HG03442 (cell line): ENCODE measurements around the gene KIAA0232.
"Not testable (repeated sequence)": the region's sequence is repeated elsewhere in the genome, so short reads cannot be mapped to it uniquely, and the experiment has no call there.

ENCODE experiments used
- ATAC-seq: cut with Tn5 transposase; IDR thresholded peaks from one replicate; pipeline ENCODE4 v1.9.1; 2021; ENCODE audit warnings: mild to moderate bottlenecking, moderate library complexity; ENCODE audit not compliant: unreplicated experiment

The KIAA0232 gene

DNA sequence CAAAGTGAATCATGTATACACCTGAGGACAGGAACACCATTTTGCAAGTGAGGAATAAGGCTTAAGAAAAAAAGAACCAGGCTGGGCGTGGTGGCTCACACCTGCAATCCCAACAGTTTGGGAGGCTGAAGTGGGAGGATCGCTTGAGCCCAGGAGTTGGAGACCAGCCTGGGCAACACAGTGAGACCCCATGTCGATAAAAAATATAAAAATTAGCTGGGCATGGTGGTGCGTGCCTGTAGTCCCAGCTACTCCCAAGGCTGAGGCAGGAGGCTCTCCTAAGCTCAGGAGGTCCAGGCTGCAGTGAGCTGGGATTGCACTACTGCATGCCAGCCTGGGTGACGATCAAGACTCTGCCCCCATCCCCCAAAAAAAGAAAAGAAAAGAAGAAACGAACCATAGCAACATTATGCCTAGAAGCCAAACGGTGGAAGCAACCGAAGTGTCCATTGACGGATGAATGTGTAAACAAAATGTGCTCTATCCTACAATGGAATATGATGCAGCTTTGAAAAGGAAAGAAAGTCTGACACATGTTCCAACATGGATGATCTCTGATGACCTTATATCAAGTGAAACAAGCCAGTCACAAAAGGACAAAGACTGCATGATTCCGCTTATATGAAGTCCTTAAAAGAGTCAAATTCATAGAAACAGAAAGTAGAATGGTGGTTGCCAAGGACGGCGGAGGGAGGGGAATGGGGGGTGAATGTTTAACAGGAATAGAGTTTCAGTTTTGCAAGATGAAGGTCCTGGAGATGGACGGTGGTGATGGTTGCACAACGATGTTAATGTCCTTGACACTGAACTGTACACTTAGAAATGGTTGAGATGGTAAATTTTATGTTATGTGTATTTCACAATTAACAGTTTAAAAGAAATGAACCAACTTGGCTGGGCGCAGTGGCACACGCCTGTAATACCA is 8.6 kb upstream of the KIAA0232 start:
- ATAC-seq = no peak

DNA sequence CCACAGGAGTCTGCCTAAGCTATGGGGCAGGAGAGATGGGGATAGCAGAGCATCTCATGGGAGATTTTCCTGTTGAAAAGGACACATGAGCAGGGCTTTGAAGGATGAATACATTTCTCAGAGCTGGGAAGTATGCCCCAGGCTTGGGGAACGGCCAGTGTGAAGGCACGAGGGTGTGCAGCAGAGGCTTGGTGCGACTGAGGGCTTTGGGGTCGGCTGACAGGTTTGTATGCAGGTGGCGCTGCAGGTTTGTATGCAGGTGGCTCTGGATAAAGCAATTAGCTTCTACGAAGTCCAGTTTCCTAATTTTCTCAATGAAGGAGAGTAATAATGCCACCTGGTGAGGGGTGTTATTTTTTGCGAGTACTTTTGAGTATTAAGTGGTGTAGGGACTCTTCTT is 6.8 kb upstream of the KIAA0232 start:
- no peak for ATAC-seq

DNA sequence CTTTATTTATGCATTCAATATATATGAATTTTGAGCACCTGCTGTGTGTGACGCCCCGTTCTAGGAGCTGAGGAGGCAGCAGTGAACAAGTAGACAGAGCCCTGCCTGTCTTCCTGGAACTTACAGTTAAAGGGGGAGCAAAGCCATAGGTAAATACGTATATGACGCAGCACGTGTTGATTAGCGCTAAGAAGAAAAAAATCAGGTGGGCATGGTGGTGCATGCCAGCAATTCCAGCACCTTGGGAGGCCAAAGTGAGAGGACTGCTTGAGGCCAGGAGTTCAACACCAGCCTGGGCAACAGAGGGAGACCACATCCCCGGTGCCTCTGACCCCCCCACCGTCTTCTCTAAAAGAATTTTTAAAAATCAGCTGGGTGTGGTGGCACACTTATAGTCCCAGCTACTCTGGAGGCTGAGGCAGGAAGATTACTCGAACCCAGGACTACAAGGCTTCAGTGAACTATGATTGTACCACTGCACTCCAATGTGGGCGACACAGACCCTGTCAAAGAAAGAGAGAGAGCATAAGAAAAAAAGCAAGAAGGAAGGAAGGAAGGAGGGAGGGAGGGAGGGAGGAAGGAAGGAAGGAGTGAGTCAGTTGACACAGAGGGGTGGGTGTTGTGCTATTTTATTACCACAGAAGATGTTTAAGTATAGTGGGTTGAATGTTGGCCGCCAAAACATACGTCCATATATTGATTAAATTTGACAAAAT is 5.4 kb upstream of the KIAA0232 start:
- ATAC-seq = no peak

DNA sequence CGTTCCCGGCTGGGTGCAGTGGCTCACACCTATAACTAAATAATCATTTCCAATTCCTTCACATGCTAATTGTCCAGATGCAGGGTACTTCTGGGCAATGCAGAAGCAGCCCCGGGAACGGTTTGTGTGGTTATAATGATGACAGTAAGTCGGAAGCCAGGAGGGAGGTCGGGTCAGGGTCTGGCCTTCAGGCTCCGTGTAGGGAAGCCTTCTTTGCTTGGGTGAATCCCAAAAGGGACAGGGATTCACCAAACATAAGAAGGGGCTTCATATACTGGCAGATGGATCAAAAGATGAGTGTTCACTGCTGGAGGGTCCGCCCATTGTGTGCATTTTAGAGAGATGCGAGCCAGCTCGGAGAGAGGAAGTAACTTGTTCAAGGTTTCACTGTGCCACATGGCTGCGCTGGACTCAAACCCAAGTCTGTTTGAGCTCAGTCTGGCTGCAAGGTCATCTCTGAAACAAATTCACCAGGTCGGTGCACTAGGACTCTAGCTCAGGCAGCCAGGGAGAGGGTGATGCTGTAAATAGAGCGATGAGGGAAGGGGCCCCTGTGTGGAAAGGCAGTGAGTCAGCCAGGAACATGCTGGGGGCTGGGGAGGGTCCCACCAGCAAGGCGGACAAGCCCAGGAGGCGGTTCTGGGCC is 4.8 kb upstream of the KIAA0232 start:
- ATAC-seq = no peak

DNA sequence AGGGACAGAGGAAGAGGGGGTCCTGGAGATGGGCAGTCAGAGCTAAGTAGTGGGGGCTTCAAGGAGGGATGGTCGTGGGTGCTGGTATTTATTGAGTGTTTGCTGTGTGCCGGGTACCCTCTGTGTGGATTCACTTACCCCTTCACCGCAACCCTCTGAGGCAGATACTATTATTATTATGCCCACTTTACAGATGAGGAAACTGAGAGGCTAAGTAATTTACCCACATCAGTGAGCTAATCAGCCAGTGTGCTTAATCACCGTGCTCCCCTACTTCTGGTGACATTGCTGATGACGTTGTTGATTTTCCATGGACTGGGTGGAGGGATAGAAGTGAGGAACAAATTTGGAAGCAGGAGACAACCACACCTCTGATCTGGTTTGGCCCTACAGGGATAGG is 4.1 kb upstream of the KIAA0232 start:
- no peak for ATAC-seq

DNA sequence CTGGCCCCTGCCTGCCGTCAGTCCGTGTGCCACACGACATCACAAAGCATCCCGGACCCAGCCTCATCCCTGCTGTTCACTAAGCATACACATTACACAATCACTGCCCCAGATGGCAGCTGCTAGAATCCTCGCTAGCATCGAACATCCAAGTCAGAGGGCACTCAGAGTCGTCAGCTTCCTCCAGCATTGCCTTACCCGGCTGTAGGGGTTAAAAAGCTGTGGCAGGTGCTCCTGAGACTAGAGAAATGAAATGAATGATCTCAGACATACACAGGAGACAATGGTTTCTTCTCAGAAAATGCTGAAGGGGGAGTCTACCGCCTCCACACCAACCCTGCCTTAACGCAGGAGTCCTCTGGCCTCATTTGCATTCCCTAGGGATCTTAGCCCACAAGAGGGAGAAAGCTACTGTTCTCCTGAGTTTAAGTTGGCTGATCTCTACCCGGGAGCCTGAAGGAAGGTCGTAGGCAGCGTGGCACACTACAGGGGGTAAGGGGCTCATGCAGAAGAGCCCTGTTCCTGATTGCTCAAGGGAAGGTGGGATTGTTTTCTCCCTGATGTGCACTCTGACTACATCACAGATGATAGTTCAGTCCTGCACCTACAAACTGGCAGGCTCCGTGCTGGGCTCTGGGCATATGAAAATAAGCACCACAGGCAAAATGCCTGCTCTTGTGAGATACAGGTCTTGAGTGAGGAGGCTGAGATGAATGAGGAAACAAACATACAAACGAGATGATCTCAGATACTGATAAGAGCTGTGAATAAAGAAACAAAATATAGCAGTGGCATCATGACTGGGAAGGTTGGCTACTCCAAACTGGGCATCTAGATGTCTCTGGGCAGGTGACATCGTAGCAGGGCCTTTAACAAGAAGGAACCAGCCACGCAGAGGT is 2.6 kb upstream of the KIAA0232 start:
- no peak for ATAC-seq

DNA sequence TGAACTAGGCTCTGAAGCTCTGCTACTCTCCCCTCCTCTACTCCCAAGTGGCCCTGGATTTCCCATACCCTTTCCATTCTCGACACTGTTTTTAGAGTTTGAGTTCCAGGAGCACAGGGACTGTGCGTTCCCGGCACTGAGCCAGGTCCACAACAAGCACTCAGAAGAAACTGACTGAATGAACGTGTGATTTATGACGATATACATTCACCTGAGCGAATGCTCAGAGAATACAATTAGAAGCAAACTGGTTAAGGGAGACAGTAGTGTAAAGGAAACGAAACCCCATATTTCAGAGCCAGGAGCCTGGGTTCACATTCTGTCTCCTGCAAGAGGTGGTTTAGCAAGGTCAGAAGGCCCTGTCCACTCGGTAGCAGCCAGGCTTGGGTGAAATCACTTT is 1.4 kb upstream of the KIAA0232 start:
- no peak for ATAC-seq

DNA sequence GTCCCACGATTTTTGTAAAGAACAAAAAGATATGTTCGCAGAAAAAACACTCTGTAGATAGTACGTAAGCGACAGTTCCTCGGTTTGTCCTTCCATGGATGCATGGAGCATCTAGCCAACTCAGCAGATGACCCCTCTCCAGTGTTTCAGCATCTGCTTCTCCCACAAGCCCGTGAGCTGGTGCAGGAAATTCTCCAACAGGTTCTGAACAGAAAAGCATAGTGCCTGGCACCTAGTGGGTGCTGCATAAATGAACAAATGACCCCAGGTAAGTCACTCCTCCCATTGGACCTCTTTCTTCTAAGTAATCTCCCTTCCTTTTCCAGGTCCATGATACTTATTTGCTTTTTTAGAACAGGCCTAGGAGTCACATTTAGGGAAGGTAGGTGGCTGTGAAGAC is 966 bp upstream of the KIAA0232 start:
- no peak for ATAC-seq

DNA sequence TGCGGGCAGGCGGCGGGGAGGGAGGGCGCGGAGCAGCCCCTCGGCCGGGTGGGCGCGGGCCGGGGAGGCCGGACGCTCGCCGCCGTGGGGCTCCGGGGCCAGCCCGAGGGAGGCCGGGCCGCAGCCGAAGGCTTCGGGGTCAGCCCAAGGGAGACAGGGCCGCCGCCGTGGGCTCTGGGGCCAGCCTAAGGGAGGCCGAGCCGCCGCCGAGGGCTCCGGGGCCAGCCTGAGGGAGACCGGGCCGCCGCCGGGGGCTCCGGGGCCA is 251 bp downstream of the KIAA0232 start:
- ATAC-seq = no peak

DNA sequence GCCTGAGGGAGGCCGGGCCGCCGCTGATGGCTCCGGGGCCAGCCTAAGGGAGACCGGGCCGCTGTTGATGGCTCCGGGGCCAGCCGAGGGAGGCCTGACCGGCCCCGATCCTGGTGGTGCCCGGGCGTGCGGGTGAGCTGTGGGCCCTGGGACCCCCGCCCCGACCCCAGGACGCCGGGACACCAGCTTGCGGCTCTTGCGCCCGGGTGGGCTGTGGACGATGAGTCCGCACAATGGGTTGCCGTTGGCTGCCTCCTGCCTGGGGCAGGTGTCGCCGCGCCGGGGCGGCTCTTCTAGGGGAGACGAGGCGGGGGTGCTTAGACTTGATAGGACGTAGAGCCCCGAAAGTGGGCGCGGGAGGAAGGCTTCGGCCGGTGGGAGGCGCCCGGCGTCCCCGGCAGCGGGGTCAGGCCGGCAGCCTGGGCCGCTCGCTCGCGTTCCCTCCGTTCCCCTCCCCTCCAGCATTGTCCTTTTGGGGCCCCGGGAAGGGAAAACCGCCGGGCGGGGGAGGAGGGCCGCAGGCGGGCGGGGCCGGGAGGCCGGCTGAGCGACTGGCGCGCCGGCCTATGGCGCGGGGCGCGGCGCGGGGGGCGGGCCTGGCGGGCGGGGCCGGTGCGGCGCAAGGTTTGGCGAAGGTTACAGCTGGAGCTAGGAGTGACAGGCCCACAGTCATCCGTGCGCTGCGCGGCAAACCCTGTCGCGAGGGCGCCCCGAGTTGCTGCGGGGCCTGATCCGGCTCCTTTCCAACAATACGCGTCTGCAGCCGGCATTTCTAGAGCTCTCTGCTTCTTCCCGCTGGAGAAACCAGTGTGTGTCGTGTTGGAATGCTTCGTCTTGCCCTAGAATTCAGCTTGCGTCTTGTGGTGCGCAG is 819 bp downstream of the KIAA0232 start:
- ATAC-seq = peak; percentile 71

DNA sequence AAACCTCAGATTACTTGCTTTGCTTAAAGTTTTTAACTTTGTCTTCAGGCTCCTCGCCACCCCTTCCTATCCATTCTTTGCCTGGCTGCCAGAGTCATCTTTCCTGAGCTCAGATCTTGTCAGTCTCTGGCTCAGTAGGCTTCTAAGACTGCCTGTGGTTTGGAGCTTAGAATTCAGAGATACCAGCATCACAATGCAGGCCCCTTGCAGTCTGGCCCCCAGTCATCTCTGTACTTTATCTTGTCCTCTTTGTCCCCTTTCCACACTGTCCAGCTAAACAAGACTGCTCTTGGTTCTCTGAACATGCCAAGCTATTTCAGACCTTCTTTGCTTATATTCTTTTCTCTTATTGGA is 3.0 kb downstream of the KIAA0232 start:
- no peak for ATAC-seq

DNA sequence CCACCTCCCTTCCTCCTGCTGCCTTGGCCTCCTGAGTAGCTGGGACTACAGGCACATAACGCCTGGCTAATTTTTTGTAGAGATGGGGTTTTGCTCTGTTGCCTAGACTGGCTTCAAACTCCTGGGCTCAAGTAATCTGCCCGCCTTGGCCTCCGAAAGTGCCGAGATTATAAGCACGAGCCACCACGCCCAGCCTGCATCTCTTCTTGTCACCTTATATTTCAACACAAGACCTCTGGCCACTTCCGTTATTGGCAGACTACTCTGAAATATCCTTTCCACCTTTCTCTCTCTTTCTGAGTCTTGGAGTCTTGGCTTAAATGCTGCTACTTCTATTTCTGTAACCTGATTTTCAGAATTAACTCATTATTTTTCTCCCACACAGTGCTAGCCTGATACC is 5.6 kb downstream of the KIAA0232 start:
- ATAC-seq = no peak

DNA sequence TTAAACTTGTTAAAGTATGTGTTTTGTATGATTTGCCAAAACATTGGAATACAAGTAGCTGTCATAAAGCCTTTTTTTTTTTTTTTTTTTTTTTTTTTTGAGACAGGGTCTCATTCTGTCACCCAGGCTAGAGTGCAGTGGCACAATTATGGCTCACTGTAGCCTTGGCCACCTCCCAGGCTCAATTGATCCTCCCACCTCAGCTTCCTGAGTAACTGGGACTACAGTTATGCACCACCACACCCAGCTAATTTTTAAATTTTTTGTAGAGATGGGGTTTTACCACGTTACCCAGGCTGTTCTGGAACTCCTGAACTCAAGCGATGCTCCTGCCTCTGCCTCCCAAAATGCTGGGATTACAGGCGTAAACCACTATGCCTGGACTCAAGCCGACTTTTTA is 8.7 kb downstream of the KIAA0232 start:
- ATAC-seq = not testable (repeated sequence)

DNA sequence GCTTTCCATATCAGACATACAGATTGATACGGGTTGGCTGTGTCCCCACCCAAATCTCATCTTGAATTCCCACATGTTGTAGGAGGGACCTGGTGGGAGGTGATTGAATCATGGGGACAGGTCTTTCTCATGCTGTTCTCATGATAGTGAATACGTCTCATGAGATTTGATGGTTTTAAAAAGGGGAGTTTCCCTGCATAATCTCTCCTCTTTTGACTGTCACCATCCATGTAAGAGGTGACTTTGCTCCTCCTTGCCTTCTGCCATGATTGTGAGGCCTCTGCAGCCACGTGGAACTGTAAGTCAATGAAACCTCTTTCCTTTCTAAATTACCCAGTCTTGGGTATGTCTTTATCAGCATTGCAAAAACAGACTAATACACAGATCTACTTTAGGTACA is 9.3 kb downstream of the KIAA0232 start:
- not testable (repeated sequence) for ATAC-seq

DNA sequence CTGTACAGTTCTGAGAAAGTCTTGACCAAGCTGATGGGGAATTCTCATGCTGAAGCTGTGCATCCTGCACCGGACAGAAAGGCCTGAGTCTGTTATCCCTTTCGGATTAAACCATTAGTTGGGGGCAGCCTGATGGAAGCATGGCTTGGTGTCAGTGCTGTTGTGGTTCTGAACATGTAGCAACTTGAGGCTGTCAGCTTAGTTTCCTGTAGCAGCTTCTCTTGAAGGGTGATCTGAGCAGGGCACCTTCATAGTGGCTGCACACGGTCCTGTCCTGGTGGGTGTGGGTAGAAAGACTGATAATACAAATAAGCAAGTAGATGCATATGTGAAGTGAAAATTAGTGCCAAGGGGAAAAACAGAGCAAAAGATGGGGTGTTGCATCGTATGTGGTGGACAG is 11.7 kb downstream of the KIAA0232 start:
- no peak for ATAC-seq

DNA sequence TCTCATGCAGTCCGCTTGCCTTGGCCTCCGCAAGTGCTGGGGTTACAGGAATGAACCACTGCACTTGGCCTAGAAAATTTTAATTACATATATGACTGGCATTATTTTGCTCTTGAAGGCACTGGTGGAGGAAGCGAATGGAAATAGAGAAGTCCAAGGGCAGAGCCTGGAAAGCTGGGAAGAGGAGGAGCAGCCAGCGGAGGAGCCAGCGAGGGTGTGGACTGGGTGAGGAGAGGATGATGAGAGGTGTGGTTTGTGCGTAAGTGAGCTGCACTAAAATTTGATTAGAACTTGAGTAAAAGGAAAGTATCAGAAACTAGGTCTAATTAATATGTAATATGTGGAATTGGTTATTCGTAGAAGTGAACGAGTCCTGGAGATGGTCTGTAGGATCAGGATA is 13.3 kb downstream of the KIAA0232 start:
- ATAC-seq = no peak

DNA sequence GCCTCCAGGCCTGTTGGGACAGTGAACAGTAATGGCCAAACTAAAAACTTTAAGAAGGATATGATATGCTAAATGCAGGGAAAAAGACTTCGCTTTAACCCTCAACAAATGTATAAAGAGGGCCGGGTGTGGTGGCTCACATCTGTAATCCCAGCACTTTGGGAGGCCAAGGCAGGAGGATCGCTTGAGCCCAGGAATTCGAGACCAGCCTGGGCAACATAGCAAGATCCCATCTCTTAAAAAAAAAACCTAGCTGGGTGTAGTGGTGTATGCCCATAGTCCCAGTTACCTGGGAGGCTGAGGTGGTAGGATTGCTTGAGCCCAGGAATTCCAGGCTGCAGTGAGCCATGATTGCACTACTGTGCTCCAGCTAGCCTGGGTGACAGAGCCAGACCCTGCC is 14.8 kb downstream of the KIAA0232 start:
- not testable (repeated sequence) for ATAC-seq

DNA sequence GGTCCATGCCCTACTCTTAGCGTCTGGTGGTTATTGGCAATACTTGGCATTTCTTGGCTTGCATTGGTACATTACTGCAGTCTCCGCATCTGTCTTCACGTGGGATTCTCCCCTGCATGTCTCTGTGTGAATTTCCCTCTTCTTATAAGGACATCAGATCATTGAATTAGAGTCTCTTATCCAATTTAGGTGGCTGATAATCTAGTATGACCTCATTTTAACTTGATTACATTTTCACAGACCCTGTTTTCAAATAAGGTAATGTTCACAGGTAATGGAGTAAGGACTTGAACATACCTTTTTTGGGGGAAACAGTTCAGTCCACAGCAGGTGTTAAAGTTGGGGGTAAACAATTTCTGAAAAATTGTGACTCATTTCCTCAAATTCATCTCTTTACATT is 16.6 kb downstream of the KIAA0232 start:
- ATAC-seq = no peak

DNA sequence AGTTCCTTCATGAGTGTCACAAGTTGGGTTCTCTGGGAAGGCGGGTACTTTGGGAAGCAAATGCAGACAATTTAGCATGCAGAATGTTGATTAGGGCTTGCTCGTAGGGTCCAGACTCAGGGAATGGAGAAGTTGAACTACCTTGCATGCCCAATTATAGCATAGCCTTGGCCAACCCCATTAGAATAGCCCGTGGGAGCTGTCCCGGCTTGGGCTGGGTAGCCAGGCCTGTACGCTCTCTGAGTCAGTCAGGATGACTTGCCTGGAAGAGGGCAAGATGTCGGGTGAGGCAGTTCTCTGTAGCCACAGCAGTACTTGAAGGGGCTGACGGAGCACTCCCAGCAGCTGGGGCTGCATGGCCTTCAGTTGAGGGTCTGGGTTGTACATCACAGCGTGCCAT is 19.5 kb downstream of the KIAA0232 start:
- no peak for ATAC-seq

DNA sequence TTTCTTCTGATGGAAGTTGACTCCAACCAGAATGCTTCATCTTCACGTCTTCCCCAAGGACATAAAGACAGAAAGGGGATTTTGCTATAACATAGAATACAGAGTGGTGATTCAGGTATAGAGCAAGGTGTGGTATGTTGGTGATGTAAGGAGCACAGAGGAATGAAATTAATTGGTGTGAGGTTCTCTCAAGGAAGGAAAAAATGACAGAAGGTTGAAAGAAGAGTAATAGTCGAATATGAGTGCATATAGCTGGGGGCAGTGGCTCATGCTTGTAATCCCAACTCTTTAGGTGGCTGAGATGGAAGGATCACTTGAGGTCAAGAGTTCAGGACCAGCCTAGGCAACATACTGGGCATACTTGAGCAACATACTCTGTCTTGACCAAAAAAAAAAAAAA is 20.1 kb downstream of the KIAA0232 start:
- no peak for ATAC-seq
